ENCODE results near the gene RBM20.
"Not testable (repeated sequence)": the region's sequence is repeated elsewhere in the genome, so short reads cannot be mapped to it uniquely, and the experiment has no call there.

Gene RBM20

GRCh38 chr10:110706690-110707098, 62.6 kb downstream of the RBM20 start:
- DNase-seq (ENCODE audit: low read depth) = no peak

GRCh38 chr10:110708776-110709443, 64.8 kb downstream of the RBM20 start:
- DNase-seq (ENCODE audit: low read depth) = no peak

- no peak for DNase-seq (ENCODE audit: low read depth)
These were observed 65.3 kb downstream of the RBM20 start for GRCh38 chr10:110709444-110709828.

DNA sequence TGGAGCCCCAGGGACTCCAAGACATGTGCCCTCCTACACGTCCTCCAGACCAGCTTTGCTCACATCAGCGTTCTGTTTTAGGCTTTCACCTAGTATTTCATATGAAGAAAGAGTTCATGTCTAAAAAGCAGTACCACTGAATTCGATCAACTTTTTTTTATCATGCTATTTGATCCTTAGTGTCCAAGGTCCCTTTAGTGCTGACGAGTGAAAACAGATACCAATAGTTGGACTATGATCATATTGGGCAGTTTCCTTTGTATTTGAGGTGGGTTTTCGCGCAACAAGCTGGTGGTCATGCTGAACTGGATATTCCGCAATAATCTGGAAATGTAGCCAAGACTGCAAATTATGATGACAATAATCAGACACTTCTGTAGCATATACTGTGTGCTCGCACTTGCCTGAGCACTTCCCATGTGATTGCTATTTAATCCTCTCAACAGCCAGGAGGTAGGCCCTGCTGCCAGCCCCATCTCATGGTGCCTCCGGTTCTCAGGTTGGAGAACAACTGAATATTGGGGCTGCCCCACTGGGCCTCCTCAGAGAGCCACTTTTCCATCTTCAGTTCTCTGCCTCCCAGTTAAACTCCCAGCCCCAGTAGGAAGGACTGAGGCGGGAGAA, 65.9 kb downstream of the RBM20 start:
- no peak for DNase-seq (ENCODE audit: low read depth)

DNA sequence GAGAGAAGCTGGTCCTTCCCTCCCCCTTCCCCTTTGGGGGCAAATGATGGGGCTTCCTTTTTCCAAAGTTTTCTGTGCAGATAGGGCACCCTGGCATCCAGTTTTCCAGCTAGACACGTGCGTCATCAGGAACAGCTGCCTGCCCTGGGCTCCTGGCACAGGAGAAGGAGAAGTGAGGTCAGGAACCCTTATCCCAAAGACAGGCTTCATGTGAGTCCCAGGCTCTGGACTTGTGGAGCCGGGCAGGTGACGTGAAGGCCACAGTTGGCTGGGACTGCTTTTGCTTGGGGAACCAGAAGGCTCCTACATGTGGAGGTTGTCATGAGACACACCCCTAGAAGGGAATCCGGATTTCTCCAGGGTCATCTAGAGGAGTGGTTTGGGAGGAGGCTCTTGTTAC, 66.5 kb downstream of the RBM20 start:
- no peak for DNase-seq (ENCODE audit: low read depth)

- no peak for DNase-seq (ENCODE audit: low read depth)
These were observed 67.2 kb downstream of the RBM20 start for GRCh38 chr10:110711382-110711781.

- no peak for DNase-seq (ENCODE audit: low read depth)
These were observed 70.2 kb downstream of the RBM20 start for GRCh38 chr10:110714356-110714755.

GRCh38 chr10:110717781-110718589, 73.8 kb downstream of the RBM20 start:
- no peak for DNase-seq (ENCODE audit: low read depth)

DNA sequence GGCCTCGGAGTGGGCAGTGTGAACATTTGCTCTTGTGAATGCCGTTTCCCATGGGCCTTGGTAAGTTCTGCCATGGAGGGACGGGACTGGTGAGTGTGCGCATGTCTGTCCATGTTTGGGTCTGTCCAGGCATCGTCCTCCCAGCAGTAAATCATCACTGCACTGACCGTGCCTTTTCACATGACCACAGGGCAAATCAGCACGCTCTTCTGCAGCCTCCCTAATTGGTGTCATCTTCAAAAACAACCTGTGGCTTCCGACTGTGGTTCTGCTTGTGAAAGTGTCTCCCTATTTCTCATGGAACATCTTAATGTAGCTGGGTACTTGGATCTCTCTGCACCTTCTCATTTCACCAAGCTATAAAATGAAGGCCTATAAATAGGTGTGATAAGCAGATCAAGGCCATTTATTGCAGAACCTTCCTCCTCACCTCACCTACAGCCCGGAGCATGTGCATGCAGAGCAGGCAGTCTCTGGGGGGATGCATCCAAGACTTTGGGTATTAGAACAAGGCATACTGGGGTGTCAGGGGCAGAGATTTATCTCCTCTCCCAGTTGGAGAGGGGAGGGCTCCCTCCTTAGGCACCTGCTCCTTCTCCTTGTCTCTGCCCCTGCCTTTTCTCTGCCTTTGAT, 77.4 kb downstream of the RBM20 start:
- DNase-seq (ENCODE audit: low read depth) = no peak

GRCh38 chr10:110723224-110723891, 79.2 kb downstream of the RBM20 start:
- no peak for DNase-seq (ENCODE audit: low read depth)

GRCh38 chr10:110724116-110724921, 80.2 kb downstream of the RBM20 start:
- DNase-seq (ENCODE audit: low read depth) = no peak

GRCh38 chr10:110724937-110725336, 80.8 kb downstream of the RBM20 start:
- DNase-seq (ENCODE audit: low read depth) = no peak

DNA sequence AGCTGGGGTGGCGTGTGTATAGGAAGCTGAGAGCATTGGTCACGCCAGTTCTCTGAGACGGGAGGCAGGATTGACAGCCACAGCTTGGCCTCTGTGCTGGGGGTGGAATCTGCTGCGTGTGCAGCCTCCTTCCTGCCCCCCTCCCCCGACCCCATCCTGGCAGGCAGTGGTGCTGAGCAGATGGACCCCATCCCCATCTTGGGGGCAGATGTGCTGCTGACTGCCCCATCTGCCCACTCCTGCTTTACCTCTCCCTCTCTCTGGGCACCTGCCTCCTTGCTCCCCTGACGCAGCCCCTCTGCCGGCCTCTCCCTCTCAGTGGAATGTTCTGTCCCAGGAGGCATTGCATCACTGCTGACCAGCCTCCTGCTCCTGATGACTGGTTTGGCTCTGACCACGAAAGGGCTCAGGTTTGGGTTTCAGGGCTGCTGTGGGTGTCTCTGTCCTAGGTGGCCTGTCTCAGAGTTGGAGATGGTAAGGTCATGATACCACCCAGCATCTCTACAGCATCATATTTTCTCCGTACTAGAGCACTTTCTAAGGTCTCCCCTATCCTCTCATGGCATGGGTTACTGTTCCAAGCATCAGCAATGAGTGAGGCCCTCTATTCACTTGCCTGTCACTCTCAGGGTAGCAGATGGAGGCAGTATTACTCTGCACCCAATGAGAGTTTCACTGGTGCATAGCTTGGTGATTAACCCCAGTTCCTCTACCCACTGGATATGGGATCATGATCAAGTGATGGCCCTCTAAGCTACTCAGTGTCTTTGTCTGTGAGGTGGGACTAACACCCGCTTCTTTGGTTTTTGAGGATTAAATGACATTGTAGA, 81.9 kb downstream of the RBM20 start:
- DNase-seq (ENCODE audit: low read depth) = no peak

DNA sequence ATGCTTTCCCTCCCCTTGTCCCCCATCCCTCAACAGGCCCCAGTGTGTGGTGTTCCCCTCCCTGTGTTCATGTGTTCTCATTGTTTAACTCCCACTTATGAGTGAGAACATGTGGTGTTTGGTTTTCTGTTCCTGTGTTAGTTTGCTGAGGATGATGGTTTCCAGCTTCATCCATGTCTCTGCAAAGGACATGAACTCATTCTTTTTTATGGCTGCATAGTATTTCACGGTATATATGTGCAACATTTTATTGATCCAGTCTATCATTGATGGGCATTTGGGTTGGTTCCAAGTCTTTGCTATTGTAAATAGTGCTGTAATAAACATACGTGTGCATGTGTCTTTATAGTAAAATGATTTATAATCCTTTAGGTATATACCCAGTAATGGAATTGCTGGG, 83.6 kb downstream of the RBM20 start:
- not testable (repeated sequence) for DNase-seq (ENCODE audit: low read depth)

- no peak for DNase-seq (ENCODE audit: low read depth)
These were observed 86.4 kb downstream of the RBM20 start for GRCh38 chr10:110730345-110731050.

DNA sequence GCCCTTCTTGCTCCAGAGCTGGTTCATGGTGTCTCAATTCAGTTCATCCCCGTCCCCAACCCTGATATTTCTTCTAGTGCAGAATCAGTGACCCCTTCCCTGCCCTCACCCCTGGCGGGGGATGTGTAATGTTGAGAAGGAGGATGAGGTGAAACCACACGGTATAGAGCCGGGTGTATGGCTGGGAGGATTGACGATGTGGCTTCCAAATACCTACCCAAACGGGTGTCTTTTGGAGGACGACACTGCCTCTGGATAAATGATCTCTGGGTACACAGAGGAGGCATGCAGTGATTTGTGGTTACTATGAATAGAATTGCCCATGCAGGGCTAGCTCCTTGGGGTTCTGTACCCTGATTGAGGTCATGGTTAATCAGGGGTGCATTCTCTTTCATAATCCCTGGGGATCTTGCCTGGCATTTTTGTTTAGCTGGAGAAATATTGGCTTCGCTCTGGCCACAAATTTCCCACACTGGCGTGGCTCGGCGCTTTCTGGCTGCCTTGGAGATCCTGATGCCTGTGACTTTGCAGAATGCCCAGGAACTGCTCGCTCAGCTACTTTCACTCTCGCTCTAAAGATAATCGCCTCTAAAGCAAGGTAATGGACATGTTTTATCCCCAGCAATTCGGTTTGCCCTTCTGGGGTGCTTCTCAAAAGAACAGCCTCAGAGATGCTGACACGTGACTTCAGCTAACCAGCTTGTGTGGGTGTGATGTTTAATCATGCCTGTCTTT, 89.2 kb downstream of the RBM20 start:
- no peak for DNase-seq (ENCODE audit: low read depth)

GRCh38 chr10:110735620-110736027, 91.5 kb downstream of the RBM20 start:
- no peak for DNase-seq (ENCODE audit: low read depth)

DNA sequence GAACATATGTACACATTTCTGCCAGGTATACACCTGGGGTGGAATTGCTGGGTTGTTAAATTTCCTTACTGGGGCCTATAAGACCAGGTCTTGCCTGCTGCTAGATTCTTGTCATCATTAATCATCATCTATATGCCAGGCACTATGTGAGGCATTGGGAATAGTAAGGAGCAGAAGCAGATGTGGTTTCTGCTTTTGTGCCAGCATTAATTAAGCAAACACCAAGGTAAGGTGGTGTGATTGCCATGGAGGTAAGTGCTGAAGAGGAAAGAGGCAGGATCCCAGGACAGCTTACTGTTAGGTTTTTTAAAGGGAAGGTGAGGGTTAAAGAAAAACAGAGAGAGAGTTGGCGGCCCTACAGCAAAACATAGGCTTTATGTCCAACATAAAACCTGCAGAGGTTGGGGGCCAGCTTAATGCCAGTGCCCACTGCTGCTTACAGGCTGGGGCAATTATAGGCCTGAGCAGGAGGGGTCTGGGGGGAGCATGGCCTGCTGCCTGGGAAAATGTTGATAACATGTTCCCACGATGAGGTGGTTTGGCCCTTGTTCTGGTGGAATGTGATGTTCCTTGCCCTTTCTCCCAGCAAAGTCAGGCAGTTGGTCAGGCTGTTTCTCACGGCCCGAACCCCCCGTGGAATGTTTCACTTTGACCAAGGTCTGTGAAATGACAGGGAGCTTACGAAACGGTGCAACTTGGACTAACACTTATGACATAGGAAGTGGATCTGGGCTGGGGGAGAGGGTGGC, 93.9 kb downstream of the RBM20 start:
- no peak for DNase-seq (ENCODE audit: low read depth)
